ENCODE data around the gene SP6.
A peak's percentile ranks its signal among the peaks of the same experiment; 100 is the strongest.

SP6 gene

GRCh38 chr17:47831003-47831933 lies 19.7 kb downstream of the SP6 start, which contains the start of the genes LRRC46 and MRPL10:
LRRC46 (plus strand) TSS chr17:47831670; CDS start chr17:47831990, 320 bp downstream.
MRPL10 (minus strand) TSS chr17:47831541; CDS start chr17:47831511, 30 bp downstream.
- DNase-seq: peak; percentile 92

- DNase-seq: no peak
Measured at GRCh38 chr17:47830396-47831002, 20.5 kb downstream of the SP6 start.

GRCh38 chr17:47829870-47830269 lies 21.1 kb downstream of the SP6 start:
- DNase-seq: no peak

- no peak for DNase-seq
Measured at GRCh38 chr17:47823519-47823918, 27.4 kb downstream of the SP6 start.

GRCh38 chr17:47822785-47823184 lies 28.2 kb downstream of the SP6 start:
- no peak for DNase-seq

- DNase-seq: peak; percentile 86
Measured at GRCh38 chr17:47821424-47822391, 29.3 kb downstream of the SP6 start, which contains the start of gene OSBPL7. OSBPL7 (minus strand) TSS chr17:47821794; CDS start chr17:47820278, 1,516 bp downstream.

- no peak for DNase-seq
Measured at GRCh38 chr17:47821031-47821423, 29.9 kb downstream of the SP6 start.

GRCh38 chr17:47820033-47820789 lies 30.8 kb downstream of the SP6 start:
- DNase-seq: no peak

- no peak for DNase-seq
Measured at GRCh38 chr17:47819475-47819874, 31.5 kb downstream of the SP6 start.

GRCh38 chr17:47818002-47818695 lies 32.8 kb downstream of the SP6 start:
- DNase-seq: no peak

GRCh38 chr17:47816947-47817346 lies 34.0 kb downstream of the SP6 start:
- DNase-seq: no peak

- no peak for DNase-seq
Measured at GRCh38 chr17:47816111-47816735, 34.7 kb downstream of the SP6 start.

GRCh38 chr17:47815106-47815918 lies 35.7 kb downstream of the SP6 start:
- DNase-seq: no peak

- no peak for DNase-seq
Measured at GRCh38 chr17:47813512-47814031, 37.4 kb downstream of the SP6 start.

- no peak for DNase-seq
Measured at GRCh38 chr17:47813077-47813476, 37.9 kb downstream of the SP6 start.

- DNase-seq: no peak
Measured at GRCh38 chr17:47812146-47812920, 38.6 kb downstream of the SP6 start.

GRCh38 chr17:47811709-47812108 lies 39.3 kb downstream of the SP6 start:
- no peak for DNase-seq

- DNase-seq: no peak
Measured at GRCh38 chr17:47810901-47811635, 39.9 kb downstream of the SP6 start.
